Heart left ventricle (tissue), 16 donors: Measurements from ENCODE around the gene TGIF1. TPM values are rescaled to one million over a fixed set of nuclear protein-coding genes. Genes with fewer than 3 reads are reported as not detected.
A peak's percentile ranks its signal among the peaks of the same experiment; 100 is the strongest.

Experiments used
- ATAC-seq, 4 donors: fragments of 200-7000 bp; cut with Tn5 transposase; one replicate each; pipeline ENCODE4 v1.9.1; 2020 to 2022; ENCODE audit warnings: moderate library complexity in 4 of 4, mild to moderate bottlenecking in 3 of 4, moderate number of reproducible peaks in 1 of 4
- DNase-seq, 5 donors: peaks; one replicate each; pipeline ENCODE4 v3.0.0-alpha.2; 2020
- H3K27ac ChIP-seq, 12 donors: fragments of 200-600 bp; sonication (generic) in 4 of 12; one replicate each; pipeline versions ENCODE4 v1.5.0 to v1.8.0; 2016 to 2022; ENCODE audit warnings: mild to moderate bottlenecking in 2 of 12
- H3K27me3 ChIP-seq, 9 donors: fragments of 200-600 bp; sonication (generic) in 2 of 9; one replicate each; pipeline versions ENCODE4 v1.5.1 to v1.8.0; 2016 to 2022; ENCODE audit warnings: mild to moderate bottlenecking in 3 of 9
- H3K36me3 ChIP-seq, 9 donors: fragments of 200-600 bp; sonication (generic) in 2 of 9; one replicate each; pipeline versions ENCODE4 v1.5.0 to v1.8.0; 2018 to 2022; ENCODE audit warnings: mild to moderate bottlenecking in 2 of 9
- H3K4me1 ChIP-seq, 12 donors: fragments of 200-600 bp; sonication (generic) in 4 of 12; one replicate each; pipeline versions ENCODE4 v1.5.0 to v1.8.0; 2016 to 2022; ENCODE audit warnings: mild to moderate bottlenecking in 3 of 12
- H3K4me3 ChIP-seq, 12 donors: fragments of 200-600 bp; sonication (generic) in 4 of 12; one replicate each; pipeline versions ENCODE4 v1.5.0 to v1.8.0; 2017 to 2022; ENCODE audit warnings: mild to moderate bottlenecking in 9 of 12, moderate library complexity in 4 of 12
- H3K9me3 ChIP-seq, 12 donors: fragments of 200-600 bp; sonication (generic) in 4 of 12; one replicate each; pipeline versions ENCODE4 v1.5.0 to v1.8.0; 2016 to 2022; ENCODE audit warnings: mild to moderate bottlenecking in 1 of 12
- POLR2A ChIP-seq, 2 donors: fragments of 450-650 bp; IDR thresholded peaks; one replicate each; pipeline ENCODE4 v1.6.1; 2017; ENCODE audit warnings: antibody characterized with exemption in 2 of 2, mild to moderate bottlenecking in 2 of 2, moderate library complexity in 2 of 2
- WGBS, 4 donors: extraction: QIAGEN DNeasy Blood & Tissue Kit in 2 of 4; methylation state at CpG; one replicate each; pipeline versions ENCODE4 v1.1.5 to v1.1.7; 2013 to 2018; 5-methylcytosine and 5-hydroxymethylcytosine counted together
- intact Hi-C, 10 donors: fragments of 100-400 bp; cut with DNase I; formaldehyde crosslinking; loops; one replicate each; pipeline versions ENCODE4 v1.11.1 to v1.14.2; 2022
- polyA plus RNA-seq, 2 donors: library from polyadenylated mRNA; stranded (reverse); fragments of 200-250 nt; gene quantifications; one replicate each; pipeline ENCODE4 v1.2.3, GENCODE V29; 2013
- total RNA-seq, 9 donors: library from RNA; depleted of rRNA in 2 of 9; stranded (reverse); fragments of >200 nt in 2 of 9; fragmentation: NEBNext Ultra II Directional in 3 of 9; extraction: Animal tissue kit (Norgen Biotek cat#: 25700) in 3 of 9; gene quantifications; one replicate each; pipeline versions ENCODE4 v1.1.0 to v1.2.4, GENCODE V29; 2016 to 2023
- TF ChIP-seq, protein P1 (sequence below), 12 donors: fragments of 200-600 bp; sonication (generic) in 4 of 12; IDR thresholded peaks; one replicate each; pipeline versions ENCODE4 v1.5.0 to v1.8.0; 2018 to 2022; ENCODE audit warnings: antibody characterized with exemption in 12 of 12, mild to moderate bottlenecking in 5 of 12
- donor health status: ischemic (EF 13 %, LVEDD 7.1; RV severe dilation, severe dysfunction).
- donor health status: healthy with polysubstance abuse.
- donor health status: DM: no; HTN: yes; CAD: no.
- donor health status: DM: no; HTN: no; CAD: no.
- donor health status: ischemic (EF 25% LVEDD 6.9; RV normal size, moderate dysfunction).
- donor health status: ischemic (EF 25% LVEDD 5.7; RV mildly dilated, moderate dysfunction).
- donor health status: healthy.
- donor health status: DM: yes; HTN: yes; CAD: no.
- donor health status: ischemic (EF 35%, LVEDD 5.7; RV mildly dilated, moderate dysfunction).
- donor health status: nonischemic (EF 11% LVEDD 7.7; RV severe dilation, severe dysfunction).
- donor health status: DM: yes; HTN: yes; CAD: no.
- donor health status: PGD.
- donor health status: ischemic (EF 29% LVEDD 5.4; RV normal size, mild dysfunction).
- donor health status: nonischemic (EF 23%, LVEDD 6.1; RV moderate dilation, normal function).

The TGIF1 gene
- total and polyA plus RNA-seq, 11 donors: 5.0 to 37.5 (median 15.4) TPM

DNA sequence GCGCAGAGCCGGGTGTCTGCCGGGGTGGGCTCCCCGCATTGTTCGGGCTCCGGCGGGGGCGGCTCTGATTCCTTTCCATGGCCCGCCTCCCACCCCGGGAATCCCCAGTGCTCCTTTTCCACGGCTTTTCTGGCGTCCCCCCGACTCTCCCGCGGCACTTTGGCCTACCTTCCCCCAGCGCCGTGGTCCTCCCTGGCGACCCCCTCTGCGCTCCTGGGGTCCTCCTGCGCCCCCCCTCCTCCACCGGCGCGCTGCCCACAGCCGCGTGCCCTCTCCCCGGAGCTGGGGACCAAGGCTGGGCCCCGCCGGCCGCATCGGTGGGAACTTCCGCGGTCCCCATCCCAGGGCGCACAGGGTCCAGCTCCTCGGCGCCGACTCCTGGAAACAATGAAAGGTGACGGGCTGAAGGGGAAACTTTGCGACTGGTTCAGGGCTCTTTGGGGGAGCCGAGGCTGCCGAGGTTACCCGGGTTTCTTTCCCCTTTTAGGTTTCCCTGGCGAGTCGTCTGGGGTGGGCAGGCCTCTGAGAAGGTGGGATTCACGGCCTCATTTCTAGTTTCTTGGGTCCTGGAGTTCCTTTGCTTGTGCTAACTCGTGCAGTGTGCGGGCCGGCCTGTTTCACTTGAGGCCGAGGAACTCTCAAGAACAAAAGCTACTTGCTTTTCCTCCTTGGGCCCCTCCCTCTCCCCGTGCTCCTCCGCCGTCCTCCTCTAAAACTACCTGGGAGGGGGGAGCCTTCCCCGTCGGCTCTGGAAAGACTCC is 2.2 kb downstream of the TGIF1 start:
- peak; percentile 58 to 71 (median 66) for DNase-seq
- no peak for TF ChIP-seq POLR2A (IDR thresholded peaks at IDR 0.05)
- TF ChIP-seq, protein P1, sequence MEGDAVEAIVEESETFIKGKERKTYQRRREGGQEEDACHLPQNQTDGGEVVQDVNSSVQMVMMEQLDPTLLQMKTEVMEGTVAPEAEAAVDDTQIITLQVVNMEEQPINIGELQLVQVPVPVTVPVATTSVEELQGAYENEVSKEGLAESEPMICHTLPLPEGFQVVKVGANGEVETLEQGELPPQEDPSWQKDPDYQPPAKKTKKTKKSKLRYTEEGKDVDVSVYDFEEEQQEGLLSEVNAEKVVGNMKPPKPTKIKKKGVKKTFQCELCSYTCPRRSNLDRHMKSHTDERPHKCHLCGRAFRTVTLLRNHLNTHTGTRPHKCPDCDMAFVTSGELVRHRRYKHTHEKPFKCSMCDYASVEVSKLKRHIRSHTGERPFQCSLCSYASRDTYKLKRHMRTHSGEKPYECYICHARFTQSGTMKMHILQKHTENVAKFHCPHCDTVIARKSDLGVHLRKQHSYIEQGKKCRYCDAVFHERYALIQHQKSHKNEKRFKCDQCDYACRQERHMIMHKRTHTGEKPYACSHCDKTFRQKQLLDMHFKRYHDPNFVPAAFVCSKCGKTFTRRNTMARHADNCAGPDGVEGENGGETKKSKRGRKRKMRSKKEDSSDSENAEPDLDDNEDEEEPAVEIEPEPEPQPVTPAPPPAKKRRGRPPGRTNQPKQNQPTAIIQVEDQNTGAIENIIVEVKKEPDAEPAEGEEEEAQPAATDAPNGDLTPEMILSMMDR (IDR thresholded peaks at IDR 0.05): peak in 1 of 12 donors; percentile 19
- 2 to 5% (median 4%) methylated on average over 36 to 53 of the region's 53 CpGs for WGBS, 4 donors
- Histone ChIP-seq H3K27ac (peak overlapping the region; percentile 92 to 100 (median 97)), H3K4me3 (peak overlapping the region; percentile 65 to 93 (median 78)), H3K27me3 (no peaks in the 10 kb centered on the region), H3K4me1 (peaks cover 0 to 41% (median 21%) of the 10 kb centered on the region in 12 donors), H3K36me3 (peaks cover 0 to 13% (median 11%) of the 10 kb centered on the region in 9 donors), H3K9me3 (no peaks in the 10 kb centered on the region)
- ATAC-seq: no peak
- intact Hi-C loops: loop anchor here in 8 of 10 donors (2.0 to 10.0 kb wide), 9 partner anchors 140 to 440 kb away; partner anchors contain the start of genes MYL12B (in 4 of the 8) and LPIN2 (in 1 of the 8)

DNA sequence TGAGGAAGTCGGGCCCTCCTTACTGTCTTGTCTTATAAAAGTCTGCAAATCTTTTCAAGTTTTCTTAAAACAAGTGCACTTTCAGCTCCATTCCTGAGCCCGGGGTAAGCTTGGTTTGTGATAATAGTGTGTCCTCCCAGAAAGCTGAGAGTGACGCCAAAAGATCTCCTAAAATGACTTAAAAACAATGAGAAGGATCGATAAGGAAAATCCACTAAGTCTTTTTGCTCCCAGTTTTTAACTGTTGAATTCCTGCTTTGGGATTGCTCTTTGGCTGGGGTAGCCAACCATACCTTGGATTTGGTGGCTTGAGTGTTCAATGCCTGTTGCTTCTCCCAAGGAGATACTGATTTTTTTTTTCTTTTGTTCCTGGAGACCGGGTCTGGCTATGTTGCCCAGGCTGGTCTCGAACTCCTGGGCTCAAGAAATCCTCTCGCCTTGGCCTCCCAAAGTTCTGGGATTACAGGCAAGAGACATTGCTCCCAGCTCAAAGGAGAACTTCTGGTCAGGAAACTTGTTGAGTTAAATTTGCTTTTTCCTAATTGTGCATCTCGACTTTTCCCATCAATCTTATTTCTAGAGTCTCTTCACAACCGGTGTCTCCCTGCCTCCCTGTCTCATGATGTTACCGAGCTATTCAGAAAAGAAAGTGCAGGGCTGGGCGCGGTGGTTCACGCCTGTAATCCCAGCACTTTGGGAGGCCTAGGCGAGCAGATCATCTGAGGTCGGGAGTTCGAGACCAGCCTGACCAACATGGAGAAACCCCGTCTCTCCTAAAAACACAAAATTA is 3.0 kb downstream of the TGIF1 start:
- peaks cover 0 to 41% (median 20%) of the 10 kb centered on the region in 12 donors for H3K4me1 ChIP-seq
- peaks cover 0 to 20% (median 19%) of the 10 kb centered on the region in 9 donors for H3K36me3 ChIP-seq
- no peaks in the 10 kb centered on the region for H3K27me3 ChIP-seq
- no peak for ATAC-seq
- peak overlapping the region; percentile 92 to 100 (median 97) for H3K27ac ChIP-seq
- intact Hi-C loops: loop anchor here in 8 of 10 donors (2.0 to 10.0 kb wide), 8 partner anchors 139 to 441 kb away; partner anchors contain the start of genes MYL12B (in 4 of the 8) and LPIN2 (in 1 of the 8)
- peak in 1 of 5 donors; percentile 25 for DNase-seq
- TF ChIP-seq POLR2A (IDR thresholded peaks at IDR 0.05): no peak
- TF ChIP-seq, protein P1 (IDR thresholded peaks at IDR 0.05): no peak
- no peaks in the 10 kb centered on the region for H3K9me3 ChIP-seq
- 57 to 68% (median 61%) methylated on average over 16 to 17 of the region's 17 CpGs for WGBS, 4 donors
- H3K4me3 ChIP-seq: peak overlapping the region in 11 of 12 donors; percentile 65 to 93 (median 78)

DNA sequence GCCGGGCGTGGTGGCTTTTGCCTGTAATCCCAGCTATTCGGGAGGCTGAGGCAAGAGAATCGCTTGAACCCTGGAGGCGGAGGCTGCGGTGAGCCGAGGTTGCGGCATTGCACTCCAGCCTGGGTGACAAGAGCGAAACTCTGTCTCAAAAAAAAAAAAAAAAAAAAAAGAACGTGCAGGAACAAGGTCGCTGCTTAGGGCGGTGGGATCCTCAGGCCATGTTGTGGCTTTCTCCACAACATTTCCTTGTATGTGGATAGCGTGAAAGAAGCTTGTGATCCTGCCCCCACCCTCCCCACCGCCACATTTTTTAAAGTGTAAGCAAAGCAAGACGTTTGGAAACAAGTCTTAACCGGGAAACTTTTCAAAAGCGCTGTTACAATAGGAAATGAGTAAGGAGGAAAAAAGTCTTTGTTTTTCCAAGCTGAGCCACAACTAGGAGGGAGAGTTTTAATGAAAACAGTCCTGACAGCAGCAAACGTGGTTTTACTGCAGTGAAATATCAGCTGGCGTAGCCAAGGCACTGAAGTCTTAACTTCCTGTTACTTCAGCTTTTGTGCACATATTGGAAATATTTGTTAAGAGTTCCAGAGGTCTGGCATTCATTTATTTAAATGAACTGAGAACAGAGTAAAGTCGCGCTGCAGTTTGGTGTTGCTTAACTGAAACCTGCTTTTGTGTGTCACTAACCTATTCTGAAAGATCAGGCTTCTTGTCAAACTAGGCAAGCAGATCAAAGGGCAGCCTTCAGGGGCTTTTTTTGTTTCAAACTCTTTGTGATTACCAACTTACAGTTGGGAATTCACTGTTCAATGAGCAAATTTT is 3.8 kb downstream of the TGIF1 start:
- Histone ChIP-seq H3K4me1 (peaks cover 0 to 45% (median 20%) of the 10 kb centered on the region in 12 donors), H3K9me3 (no peaks in the 10 kb centered on the region), H3K27ac (peak overlapping the region; percentile 36 to 100 (median 97)), H3K27me3 (no peaks in the 10 kb centered on the region), H3K4me3 (peak overlapping the region in 11 of 12 donors; percentile 8 to 93 (median 77)), H3K36me3 (peaks cover 0 to 29% (median 26%) of the 10 kb centered on the region in 9 donors)
- ATAC-seq: peak in 2 of 4 donors; percentile 1 to 2
- TF ChIP-seq POLR2A (IDR thresholded peaks at IDR 0.05): peak in 1 of 2 donors; percentile 21
- TF ChIP-seq, protein P1 (IDR thresholded peaks at IDR 0.05): no peak
- 19 to 27% (median 25%) methylated on average over 19 to 21 of the region's 21 CpGs for WGBS, 4 donors
- intact Hi-C loops: loop anchor here in 8 of 10 donors (2.0 to 10.0 kb wide), 9 partner anchors 139 to 441 kb away; partner anchors contain the start of genes MYL12B (in 4 of the 8) and LPIN2 (in 1 of the 8)
- DNase-seq: peak in 4 of 5 donors; percentile 41 to 52 (median 42)
